HEK293 (cell line): Measurements from ENCODE around the gene NPW.
"Not testable (repeated sequence)": the region's sequence is repeated elsewhere in the genome, so short reads cannot be mapped to it uniquely, and the experiment has no call there.

ENCODE experiments used
- CTCF ChIA-PET: fragments of 350-600 bp; formaldehyde crosslinking; extraction: SDS; loops from one replicate; lab custom pipeline; 2021; ENCODE audit warnings: antibody characterized with exemption; lab: Yijun Ruan, JAX
- POLR2A ChIA-PET: fragments of 300-600 bp; formaldehyde crosslinking; extraction: SDS; loops from one replicate; lab custom pipeline; 2020; ENCODE audit warnings: antibody characterized with exemption, inconsistent platforms; lab: Yijun Ruan, JAX
- H3K27ac ChIP-seq: fragments of 200-500 bp; sonication (Bioruptor generic); 2 replicates; pipeline ENCODE4 v1.5.1; 2014; ENCODE audit warnings: low read depth, low read length, control low read depth, inconsistent platforms; ENCODE audit errors: extremely low read depth
- H3K36me3 ChIP-seq, 2 experiments: fragments of 200-500 bp in 1 of 2; sonication (Bioruptor generic) in 1 of 2; 1 replicate in 1 of 2; 2 replicates in 1 of 2; pipeline ENCODE4 v1.5.1; 2014 to 2017; ENCODE audit warnings: inconsistent platforms in 2 of 2, low read length in 2 of 2; ENCODE audit not compliant: control insufficient read depth in 2 of 2, insufficient read depth in 1 of 2
- H3K4me1 ChIP-seq: fragments of 200-500 bp; sonication (Bioruptor generic); 2 replicates; pipeline ENCODE4 v1.5.1; 2014; ENCODE audit warnings: mild to moderate bottlenecking, low read length, inconsistent platforms; ENCODE audit not compliant: control insufficient read depth, insufficient read depth
- H3K4me3 ChIP-seq: 2 replicates; pipeline ENCODE4 v1.5.1; 2011; ENCODE audit warnings: low read depth, mild to moderate bottlenecking, control low read depth, low read length, moderate library complexity
- H3K9me3 ChIP-seq: fragments of 200-500 bp; sonication (Bioruptor generic); 2 replicates; pipeline ENCODE4 v1.5.1; 2014; ENCODE audit warnings: low read depth, low read length, inconsistent platforms; ENCODE audit not compliant: control insufficient read depth, insufficient read depth
- BCL11B ChIP-seq: fragments of 450-650 bp; formaldehyde crosslinking; IDR thresholded peaks from 2 replicates; pipeline ENCODE4 v1.5.1; 2016; ENCODE audit warnings: low read depth, missing biosample characterization, missing genetic modification characterization
- EGR2 ChIP-seq: fragments of 450-650 bp; formaldehyde crosslinking; IDR thresholded peaks from 2 replicates; pipeline ENCODE4 v1.5.1; 2016; ENCODE audit warnings: low read depth, missing biosample characterization, missing genetic modification characterization
- GLIS2 ChIP-seq: fragments of 450-650 bp; formaldehyde crosslinking; IDR thresholded peaks from 2 replicates; pipeline ENCODE4 v1.5.1; 2016; ENCODE audit warnings: missing biosample characterization, missing genetic modification characterization
- MEIS1 ChIP-seq: sonication (generic); formaldehyde crosslinking; IDR thresholded peaks from 2 replicates; pipeline ENCODE4 v1.8.1; 2022; ENCODE audit warnings: missing genetic modification reagents, mild to moderate bottlenecking, borderline replicate concordance
- YY1 ChIP-seq: fragments of 450-650 bp; formaldehyde crosslinking; IDR thresholded peaks from 2 replicates; pipeline ENCODE4 v1.5.1; 2018; ENCODE audit warnings: missing biosample characterization, missing genetic modification characterization
- ZBTB17 ChIP-seq: fragments of 450-650 bp; formaldehyde crosslinking; IDR thresholded peaks from 2 replicates; pipeline ENCODE4 v1.5.1; 2016; ENCODE audit warnings: missing biosample characterization, missing genetic modification characterization
- ZBTB8A ChIP-seq: fragments of 450-650 bp; formaldehyde crosslinking; IDR thresholded peaks from 2 replicates; pipeline ENCODE4 v1.5.1; 2016; ENCODE audit warnings: missing biosample characterization, missing genetic modification characterization
- ZFHX2 ChIP-seq: fragments of 450-650 bp; formaldehyde crosslinking; conservative IDR thresholded peaks from 2 replicates; pipeline ENCODE4 v1.5.1; 2016; ENCODE audit warnings: missing biosample characterization, missing genetic modification characterization
- ZNF121 ChIP-seq: fragments of 450-650 bp; formaldehyde crosslinking; IDR thresholded peaks from 2 replicates; pipeline ENCODE4 v1.5.1; 2016; ENCODE audit warnings: missing biosample characterization, missing genetic modification characterization
- ZNF341 ChIP-seq: fragments of 450-650 bp; formaldehyde crosslinking; IDR thresholded peaks from 2 replicates; pipeline ENCODE4; 2016; ENCODE audit warnings: low read depth, missing biosample characterization, missing genetic modification characterization
- ZNF354C ChIP-seq: fragments of 450-650 bp; formaldehyde crosslinking; IDR thresholded peaks from 2 replicates; pipeline ENCODE4 v1.5.1; 2016; ENCODE audit warnings: missing biosample characterization, missing genetic modification characterization, low read depth, borderline replicate concordance
- ZNF571 ChIP-seq: fragments of 450-650 bp; formaldehyde crosslinking; IDR thresholded peaks from 2 replicates; pipeline ENCODE4 v1.5.0; 2017; ENCODE audit warnings: missing biosample characterization, missing genetic modification characterization
- ZNF600 ChIP-seq: fragments of 450-650 bp; formaldehyde crosslinking; IDR thresholded peaks from 2 replicates; pipeline ENCODE4 v1.5.1; 2016; ENCODE audit warnings: missing biosample characterization, missing genetic modification characterization
- ZNF660 ChIP-seq: fragments of 450-650 bp; IDR thresholded peaks from 2 replicates; pipeline ENCODE4 v1.5.1; 2018; ENCODE audit warnings: missing biosample characterization, mild to moderate bottlenecking, missing genetic modification characterization
- TF ChIP-seq, protein P1 (sequence below): fragments of 450-650 bp; formaldehyde crosslinking; IDR thresholded peaks from 2 replicates; pipeline ENCODE4 v1.5.1; 2016; ENCODE audit warnings: missing biosample characterization, missing genetic modification characterization, borderline replicate concordance
- TF ChIP-seq, protein P2 (sequence below): fragments of 450-650 bp; formaldehyde crosslinking; IDR thresholded peaks from 2 replicates; pipeline ENCODE4 v1.5.1; 2016; ENCODE audit warnings: missing biosample characterization, missing genetic modification characterization
- TF ChIP-seq, protein P3 (sequence below): sonication (generic); formaldehyde crosslinking; IDR thresholded peaks from 2 replicates; pipeline ENCODE4 v1.8.1; 2022; ENCODE audit warnings: mild to moderate bottlenecking, moderate library complexity, missing genetic modification reagents
- TF ChIP-seq, protein P4 (sequence below): fragments of 450-650 bp; formaldehyde crosslinking; IDR thresholded peaks from 2 replicates; pipeline ENCODE4 v1.5.1; 2017; ENCODE audit warnings: missing biosample characterization, missing genetic modification characterization

The NPW gene

DNA sequence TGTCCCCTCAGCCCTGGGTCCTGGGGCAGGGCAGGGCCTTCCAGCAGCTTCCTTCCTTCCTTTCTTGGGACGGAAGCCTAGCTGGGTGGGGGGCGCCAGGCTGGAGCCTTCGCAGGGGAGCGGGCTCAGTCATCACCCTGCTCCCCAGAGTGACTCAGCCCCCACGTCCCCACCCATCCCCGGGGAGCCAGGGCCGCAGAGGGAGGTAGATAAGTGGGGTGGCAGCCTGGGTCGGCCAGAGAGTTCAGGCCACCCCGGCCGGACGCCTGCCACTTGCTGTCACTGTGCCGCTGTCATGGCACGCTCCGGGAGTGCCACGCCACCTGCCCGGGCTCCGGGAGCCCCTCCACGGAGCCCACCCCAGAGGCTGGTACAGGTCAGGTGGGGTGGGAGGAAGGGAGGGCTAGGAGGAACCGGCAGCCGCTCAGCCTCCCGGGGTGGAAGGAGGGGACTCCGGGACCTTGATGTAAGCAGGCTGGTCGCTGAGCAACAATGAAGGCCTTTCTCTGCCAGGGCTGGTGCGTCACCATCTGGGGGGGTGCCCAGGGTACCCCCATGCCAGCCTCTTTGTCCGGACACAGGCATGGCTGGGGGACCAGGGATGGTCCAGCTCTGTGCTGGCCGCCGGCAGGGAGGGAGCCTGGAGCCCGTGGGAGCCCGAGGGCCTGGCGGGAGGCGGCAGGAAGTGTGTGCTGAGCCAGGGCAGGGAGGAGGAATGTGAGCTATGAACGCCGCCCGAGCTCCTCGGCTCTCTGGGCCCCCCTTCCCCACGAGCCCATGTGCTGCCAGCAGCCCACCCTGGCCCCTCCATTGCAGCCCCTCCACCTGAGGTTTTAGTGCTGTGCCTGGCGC is 13.7 kb downstream of the NPW start (continued):
- TF ChIP-seq, protein P1, sequence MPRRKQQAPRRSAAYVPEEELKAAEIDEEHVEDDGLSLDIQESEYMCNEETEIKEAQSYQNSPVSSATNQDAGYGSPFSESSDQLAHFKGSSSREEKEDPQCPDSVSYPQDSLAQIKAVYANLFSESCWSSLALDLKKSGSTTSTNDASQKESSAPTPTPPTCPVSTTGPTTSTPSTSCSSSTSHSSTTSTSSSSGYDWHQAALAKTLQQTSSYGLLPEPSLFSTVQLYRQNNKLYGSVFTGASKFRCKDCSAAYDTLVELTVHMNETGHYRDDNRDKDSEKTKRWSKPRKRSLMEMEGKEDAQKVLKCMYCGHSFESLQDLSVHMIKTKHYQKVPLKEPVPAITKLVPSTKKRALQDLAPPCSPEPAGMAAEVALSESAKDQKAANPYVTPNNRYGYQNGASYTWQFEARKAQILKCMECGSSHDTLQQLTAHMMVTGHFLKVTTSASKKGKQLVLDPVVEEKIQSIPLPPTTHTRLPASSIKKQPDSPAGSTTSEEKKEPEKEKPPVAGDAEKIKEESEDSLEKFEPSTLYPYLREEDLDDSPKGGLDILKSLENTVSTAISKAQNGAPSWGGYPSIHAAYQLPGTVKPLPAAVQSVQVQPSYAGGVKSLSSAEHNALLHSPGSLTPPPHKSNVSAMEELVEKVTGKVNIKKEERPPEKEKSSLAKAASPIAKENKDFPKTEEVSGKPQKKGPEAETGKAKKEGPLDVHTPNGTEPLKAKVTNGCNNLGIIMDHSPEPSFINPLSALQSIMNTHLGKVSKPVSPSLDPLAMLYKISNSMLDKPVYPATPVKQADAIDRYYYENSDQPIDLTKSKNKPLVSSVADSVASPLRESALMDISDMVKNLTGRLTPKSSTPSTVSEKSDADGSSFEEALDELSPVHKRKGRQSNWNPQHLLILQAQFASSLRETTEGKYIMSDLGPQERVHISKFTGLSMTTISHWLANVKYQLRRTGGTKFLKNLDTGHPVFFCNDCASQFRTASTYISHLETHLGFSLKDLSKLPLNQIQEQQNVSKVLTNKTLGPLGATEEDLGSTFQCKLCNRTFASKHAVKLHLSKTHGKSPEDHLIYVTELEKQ (tag by site-specific recombination): no peak
- TF ChIP-seq ZBTB8A (no peak), BCL11B (no peak), YY1 (tag by site-specific recombination) (no peak), ZNF121 (tag by site-specific recombination) (no peak), ZNF354C (no peak), ZNF571 (tag by site-specific recombination) (no peak), ZNF600 (tag by site-specific recombination) (peak; percentile 51; the same call in 1 of the 2 replicates), MEIS1 (CRISPR knock-in tag) (no peak), ZBTB17 (tag by site-specific recombination) (peak; percentile 35; the same call in 1 of the 2 replicates), GLIS2 (peak; percentile 46; the same call in 1 of the 2 replicates), ZNF341 (tag by site-specific recombination) (no peak), ZNF660 (tag by site-specific recombination) (no peak)
- TF ChIP-seq, protein P2, sequence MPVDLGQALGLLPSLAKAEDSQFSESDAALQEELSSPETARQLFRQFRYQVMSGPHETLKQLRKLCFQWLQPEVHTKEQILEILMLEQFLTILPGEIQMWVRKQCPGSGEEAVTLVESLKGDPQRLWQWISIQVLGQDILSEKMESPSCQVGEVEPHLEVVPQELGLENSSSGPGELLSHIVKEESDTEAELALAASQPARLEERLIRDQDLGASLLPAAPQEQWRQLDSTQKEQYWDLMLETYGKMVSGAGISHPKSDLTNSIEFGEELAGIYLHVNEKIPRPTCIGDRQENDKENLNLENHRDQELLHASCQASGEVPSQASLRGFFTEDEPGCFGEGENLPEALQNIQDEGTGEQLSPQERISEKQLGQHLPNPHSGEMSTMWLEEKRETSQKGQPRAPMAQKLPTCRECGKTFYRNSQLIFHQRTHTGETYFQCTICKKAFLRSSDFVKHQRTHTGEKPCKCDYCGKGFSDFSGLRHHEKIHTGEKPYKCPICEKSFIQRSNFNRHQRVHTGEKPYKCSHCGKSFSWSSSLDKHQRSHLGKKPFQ (tag by site-specific recombination): no peak
- TF ChIP-seq, protein P3, sequence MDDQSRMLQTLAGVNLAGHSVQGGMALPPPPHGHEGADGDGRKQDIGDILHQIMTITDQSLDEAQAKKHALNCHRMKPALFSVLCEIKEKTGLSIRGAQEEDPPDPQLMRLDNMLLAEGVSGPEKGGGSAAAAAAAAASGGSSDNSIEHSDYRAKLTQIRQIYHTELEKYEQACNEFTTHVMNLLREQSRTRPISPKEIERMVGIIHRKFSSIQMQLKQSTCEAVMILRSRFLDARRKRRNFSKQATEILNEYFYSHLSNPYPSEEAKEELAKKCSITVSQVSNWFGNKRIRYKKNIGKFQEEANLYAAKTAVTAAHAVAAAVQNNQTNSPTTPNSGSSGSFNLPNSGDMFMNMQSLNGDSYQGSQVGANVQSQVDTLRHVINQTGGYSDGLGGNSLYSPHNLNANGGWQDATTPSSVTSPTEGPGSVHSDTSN (CRISPR knock-in tag): no peak
- TF ChIP-seq, protein P4, sequence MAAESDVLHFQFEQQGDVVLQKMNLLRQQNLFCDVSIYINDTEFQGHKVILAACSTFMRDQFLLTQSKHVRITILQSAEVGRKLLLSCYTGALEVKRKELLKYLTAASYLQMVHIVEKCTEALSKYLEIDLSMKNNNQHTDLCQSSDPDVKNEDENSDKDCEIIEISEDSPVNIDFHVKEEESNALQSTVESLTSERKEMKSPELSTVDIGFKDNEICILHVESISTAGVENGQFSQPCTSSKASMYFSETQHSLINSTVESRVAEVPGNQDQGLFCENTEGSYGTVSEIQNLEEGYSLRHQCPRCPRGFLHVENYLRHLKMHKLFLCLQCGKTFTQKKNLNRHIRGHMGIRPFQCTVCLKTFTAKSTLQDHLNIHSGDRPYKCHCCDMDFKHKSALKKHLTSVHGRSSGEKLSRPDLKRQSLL (tag by site-specific recombination): peak; percentile 62; the same call in 1 of the 2 replicates

DNA sequence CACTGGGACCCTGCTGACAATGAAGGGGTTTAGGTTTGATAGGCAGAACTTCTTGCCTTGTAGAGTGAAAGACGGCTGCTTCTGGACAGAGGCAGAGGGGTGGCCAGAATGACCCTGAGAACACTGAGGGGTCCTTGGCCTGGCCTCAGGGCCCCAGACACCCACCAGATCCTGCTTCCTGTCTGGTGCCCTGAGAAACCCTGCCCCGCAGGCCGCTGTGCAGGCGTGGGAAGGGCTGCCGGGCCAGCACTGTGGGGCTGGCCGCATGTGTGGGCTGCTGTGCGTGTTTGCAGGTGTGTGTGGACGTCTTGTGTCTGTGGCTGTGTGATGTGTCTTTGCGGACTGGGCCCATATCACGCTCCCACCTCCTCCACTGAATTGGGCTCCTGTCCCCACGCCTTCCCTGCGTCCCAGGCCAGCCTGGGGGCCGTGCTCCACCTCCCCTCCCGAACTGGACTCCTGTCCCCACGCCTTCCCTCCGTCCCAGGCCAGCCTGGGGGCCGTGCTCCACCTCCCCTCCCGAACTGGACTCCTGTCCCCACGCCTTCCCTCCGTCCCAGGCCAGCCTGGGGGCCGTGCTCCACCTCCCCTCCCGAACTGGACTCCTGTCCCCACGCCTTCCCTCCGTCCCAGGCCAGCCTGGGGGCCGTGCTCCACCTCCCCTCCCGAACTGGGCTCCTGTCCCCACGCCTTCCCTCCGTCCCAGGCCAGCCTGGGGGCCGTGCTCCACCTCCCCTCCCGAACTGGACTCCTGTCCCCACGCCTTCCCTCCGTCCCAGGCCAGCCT is 14.5 kb downstream of the NPW start:
- H3K4me3 ChIP-seq, H3K4me1 ChIP-seq, H3K27ac ChIP-seq, H3K9me3 ChIP-seq: not testable (repeated sequence)
- H3K36me3 ChIP-seq: peaks cover 0 to 16% of the 10 kb centered on the region in 2 experiments; a peak in 1 of 3 replicates
- POLR2A ChIA-PET: interaction anchor here (1.1 to 2.6 kb wide), 2 partner anchors 14 to 121 kb away, joined by 3 to 16 read pairs; partner anchors contain the start of genes NTHL1, TRAF7 and TSC2
- CTCF ChIA-PET: interaction anchor here (1.0 kb wide), 1 partner anchor 103 kb away, joined by 3 read pairs; no protein-coding TSS in a partner anchor
- peak; percentile 81 for TF ChIP-seq ZFHX2 (tag by site-specific recombination)
- peak; percentile 86 for TF ChIP-seq EGR2 (tag by site-specific recombination)
